Measurements from ENCODE around the gene SLC39A11.

GRCh38 chr17:72644492-72644891 is 448.0 kb downstream of the SLC39A11 start:
- TF ChIP-seq CTCF (IDR thresholded peaks at IDR 0.05; ENCODE audit: insufficient read depth, low read depth, low read length), result no peak
- TF ChIP-seq EZH2 (IDR thresholded peaks at IDR 0.05; ENCODE audit: insufficient read depth, low read length), result no peak

Data from astrocyte (in vitro differentiated cells and primary cell).